ENCODE measurements around the gene NRCAM.

The NRCAM gene

DNA sequence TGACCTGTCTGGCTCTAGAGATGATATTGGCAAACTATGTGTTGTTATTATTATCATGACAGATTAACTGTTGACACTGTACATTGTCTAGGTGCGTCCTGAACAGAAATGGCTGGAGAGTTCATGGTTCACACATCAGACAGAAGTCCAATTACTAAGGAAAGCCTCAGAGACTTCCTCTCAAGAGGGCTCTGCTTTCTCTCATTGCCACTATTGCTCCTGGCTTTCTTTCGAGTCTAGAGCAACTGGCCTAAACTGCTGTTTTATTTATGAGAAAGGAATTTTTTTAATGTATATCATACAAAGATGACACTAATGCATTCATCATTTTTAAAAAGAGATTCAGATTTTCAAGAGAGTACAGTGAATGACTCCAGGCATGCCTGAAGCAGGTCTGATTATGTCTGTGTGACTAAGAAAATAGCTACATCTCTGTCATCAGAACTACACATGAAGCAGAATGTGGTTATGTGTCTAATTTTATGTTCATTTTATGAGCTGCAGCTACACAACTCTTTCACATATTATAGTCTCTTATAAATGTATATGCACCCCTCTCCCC, 30.4 kb downstream of the NRCAM start:
- DNase-seq = no peak

DNA sequence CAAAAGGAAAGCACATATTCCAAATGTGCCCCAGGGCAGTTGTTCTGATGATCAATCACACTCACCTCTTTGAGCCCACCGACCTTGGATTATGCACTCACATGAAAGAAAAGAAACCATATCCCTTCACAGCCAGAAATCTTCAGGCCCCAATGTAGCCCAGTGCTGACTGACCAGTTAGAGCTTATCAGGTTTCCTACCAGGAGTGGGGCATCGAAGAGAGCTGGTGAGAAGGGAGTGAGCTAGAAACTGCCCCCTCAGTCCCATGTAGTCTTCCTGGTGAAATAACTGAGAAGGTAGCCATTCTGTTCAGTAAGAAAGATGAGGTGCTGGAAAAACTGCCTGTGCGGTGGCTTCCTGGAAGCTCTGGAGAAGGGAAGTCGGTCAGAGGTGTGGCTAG, 32.2 kb downstream of the NRCAM start:
- no peak for DNase-seq

DNA sequence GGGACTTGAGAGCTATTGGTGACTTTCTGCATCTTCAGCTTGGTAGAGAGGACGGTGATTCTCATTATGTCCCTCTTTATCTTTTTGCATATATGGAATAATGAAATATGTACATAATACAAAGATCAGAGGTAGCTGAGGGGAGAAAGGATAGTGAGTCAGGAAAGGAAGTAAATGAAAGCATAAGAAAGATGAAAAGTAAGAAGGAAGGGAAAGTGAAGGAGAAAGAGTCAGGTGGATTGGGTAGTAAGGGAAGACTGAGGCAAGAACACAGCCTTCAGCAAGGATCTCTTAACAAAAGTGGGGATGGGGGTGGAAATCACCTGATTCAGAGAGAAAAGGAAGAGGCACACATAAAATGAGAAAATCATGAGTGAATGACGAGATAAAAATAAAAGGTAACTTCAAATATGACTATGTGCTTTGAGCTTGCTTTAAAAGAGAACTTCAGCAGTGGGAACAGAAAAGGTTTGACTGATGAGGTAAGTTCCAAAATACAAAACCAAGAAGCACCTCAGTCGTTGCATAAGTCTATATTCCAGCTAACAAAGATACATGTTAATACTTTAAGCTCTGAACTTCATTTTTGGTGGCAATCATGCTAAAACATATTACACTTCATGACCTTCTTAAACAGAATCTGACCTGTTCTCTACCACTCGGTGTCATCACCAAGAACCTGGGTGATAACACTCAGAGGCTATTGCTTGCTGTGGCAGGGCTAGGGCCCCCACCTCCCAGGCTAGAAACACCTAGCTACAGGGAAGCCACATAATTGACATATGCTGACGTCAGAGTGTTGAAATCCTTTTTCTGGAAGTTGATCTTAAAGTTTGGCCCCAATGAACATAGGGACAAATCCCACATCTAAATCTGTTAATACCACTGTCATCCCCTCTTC, 32.9 kb downstream of the NRCAM start:
- no peak for DNase-seq

DNA sequence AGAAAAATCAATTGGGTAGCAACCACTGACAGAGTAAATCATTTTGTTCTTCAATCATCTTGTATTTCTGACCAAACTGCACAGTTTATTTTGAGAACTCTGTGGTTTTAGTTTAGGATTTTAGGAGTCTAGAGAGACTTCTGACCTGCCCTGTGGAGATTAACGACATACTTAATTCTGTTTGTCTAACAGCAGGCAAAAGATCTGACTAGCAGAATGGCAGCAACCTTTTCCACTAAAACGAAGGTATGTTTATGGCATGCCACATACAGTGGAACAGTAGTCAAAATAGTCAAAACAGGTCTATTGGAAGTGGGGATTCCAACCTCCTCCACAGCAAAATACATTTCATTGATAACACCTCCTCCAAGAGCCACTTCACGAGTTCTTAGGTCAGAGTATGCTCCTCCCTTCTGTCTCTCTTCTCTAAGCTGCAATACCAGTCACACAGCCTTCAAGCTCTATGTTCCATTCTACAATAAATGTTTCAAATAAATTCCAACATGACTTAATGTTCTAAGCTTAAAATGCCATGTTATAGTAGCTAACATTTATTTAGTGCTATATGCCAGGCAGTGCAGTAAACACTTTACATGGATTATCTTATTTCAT, 34.4 kb downstream of the NRCAM start:
- no peak for DNase-seq

DNA sequence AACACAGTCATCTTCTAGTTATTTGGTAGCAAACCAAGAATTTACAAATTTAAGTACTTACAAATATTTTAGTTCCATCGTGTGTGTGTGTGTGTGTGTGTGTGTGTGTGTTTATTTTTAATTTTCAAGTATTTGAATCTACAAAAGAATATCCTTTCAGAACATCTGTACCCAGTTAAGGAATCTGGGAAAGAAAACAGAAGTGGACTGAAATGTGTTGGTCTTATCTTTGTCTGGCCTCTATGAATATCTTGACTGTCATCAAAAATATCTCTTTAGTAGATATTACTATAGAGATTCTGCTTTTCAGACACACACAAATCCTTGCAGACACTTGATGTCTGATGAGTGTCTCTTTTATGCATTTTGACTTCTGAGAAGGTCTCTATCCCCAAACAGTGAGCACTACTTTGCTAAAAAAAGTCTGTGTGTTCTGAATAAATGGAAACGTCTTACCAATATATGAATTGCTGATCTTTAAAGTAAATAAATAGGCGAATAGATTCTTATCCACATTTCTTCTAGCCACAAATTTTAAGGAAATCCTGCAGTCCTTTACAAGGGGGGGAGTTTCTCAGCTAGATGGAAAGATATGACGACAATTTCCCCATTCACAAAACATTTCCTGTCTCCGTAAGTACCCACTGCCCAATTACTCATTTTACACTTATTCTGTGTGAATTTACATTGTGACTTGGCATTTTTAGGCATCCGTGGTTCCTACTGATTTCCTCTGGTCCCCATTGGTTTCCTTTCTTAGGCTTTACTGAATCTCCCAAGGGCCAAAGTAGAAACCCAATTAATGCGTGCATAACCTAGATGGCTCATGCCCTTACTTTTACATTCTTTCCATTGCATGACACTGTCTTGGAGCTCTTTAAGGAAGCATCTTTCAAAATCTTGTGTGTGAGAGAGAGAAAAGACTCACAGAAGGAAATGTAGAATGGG, 36.0 kb downstream of the NRCAM start:
- no peak for DNase-seq

DNA sequence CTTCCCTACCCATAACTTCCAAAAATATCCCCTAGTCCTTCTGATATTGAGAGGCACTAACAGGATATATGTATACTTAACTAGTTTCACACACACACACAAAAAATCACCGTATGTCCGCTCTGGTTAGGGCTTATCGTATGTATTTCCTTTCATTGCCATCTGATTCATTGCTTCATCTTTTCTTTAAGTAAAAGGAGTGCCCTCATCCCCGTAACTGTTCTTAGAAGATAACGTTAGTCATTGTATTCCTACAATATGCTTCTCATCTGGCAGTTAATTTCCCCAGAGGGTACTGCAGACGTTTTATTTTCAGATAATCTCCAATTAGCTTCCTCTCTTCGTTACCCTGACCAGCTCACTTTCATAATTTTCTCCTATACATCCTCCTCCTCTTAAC, 37.3 kb downstream of the NRCAM start:
- no peak for DNase-seq

DNA sequence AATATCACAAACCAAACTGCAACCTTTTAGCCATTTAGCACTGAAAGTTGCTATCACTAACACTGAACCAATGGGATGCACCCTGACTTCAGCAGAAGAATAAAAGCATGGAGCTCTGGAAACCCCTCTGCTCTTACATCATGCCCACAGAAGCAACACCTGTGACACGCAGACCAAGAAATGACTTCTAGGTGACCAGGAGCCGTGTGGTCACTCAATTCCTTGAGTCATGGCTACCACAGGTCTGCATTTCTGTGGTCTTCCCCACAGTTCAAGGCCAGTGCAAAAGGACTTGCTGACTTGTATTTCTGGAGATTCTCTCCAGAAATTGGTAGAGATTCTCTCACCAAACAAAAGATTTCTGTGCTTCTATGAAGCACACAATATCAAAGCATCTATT, 38.3 kb downstream of the NRCAM start:
- DNase-seq = no peak

DNA sequence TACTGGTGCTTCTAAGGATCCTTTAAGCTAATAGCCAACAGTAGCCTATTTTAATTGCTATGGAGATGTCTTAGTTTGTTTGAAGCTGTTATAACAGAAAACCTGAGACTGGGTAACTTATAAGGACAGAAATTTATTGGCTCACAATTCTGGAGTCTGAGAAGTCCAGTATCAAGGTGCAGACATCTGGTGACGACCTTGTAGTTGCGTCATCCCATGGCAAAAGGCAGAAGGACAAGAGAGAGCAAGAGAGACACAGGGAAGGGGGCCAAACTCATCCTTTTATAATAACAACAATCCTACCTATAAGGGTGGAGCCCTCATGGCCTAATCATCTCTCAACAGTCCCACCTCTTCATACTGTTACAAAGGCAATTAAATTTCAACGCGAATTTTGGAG, 39.1 kb downstream of the NRCAM start:
- DNase-seq = no peak

DNA sequence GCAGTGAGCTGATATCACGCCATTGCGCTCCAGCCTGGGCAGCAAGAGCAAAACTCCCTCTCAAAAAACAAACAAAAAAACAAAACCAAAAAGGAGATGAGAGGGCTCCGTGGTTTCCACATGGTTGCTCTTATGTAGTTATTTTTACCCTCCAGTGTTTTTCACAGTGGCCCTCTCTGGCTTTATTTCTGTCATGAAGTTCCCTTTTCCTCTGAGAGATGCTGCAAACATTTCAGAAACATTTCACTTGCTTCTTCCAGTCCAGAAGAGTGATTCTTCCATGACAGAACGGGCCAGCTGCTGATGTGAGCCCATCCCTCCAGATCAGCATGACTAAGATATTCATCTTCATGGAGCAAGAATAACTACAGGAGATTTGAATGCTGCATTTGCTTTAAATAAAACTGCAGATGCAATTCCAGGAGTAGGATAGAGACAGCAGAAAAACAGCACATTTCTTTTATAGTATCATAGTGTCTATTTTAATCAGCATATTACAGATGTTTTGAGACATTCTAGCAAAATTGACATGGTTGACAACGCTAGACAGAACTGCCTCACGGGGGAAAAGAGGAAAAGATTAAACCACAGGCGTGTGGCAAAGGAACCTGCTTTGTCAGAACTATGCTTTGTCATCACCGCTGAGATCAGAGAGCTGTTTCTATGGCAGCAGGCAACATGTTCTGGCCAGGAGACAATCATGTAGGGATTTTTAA, 40.3 kb downstream of the NRCAM start:
- DNase-seq = peak in 13 of 56 donors; percentile 9 to 45 (median 27)

DNA sequence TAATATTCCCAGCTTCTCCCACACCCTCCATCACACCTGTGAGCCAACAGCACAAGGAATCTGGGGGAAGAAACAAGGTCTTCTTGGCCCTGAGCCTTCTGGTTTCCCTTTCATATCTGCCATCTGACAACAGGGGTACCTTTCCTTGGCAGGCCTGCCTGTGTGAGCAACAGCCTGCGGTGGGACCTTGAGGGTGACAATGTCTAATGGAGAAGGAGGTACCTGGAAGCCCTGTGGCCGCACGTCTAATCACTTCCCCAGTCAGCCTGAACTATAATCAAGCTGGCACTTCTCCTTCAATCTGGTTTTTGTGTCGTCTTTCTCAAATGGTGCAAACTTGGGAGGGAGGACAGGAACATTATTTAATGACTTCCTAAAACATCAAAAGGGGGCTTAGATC, 41.2 kb downstream of the NRCAM start:
- DNase-seq = no peak

DNA sequence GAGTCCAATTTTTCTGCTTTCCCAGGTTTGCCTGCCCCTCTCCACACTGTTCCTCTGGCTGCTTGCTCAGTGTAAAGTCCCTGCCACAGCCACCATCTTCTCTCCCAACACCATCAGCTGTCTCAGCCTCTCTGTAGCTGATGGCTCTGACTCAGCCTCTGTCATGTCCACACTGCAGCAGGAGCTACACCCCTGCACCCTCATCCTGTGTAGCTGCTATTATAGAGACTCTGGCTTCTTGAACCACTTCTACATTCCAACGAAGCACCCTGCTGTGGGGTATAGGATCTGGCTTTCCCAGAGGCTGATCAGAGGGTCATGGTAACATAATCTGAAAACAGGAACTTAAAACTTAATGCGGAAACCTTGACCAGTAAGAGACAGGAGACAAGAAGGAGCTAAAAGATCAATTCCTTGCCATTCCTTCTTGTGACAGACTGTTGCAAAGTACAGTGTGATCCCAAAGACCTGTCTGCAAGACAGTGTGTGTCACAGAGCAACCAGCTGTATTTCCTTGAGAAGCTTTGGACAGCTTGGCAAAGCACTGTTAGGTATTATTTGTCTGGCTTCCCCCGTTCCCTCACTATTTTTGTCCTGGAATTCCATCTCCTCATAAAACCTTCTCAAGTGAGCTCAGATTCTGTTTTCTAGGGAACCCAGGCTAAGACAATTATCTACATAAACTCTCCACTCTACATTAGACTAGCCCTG, 42.3 kb downstream of the NRCAM start:
- peak in 1 of 56 donors; percentile 10 for DNase-seq

DNA sequence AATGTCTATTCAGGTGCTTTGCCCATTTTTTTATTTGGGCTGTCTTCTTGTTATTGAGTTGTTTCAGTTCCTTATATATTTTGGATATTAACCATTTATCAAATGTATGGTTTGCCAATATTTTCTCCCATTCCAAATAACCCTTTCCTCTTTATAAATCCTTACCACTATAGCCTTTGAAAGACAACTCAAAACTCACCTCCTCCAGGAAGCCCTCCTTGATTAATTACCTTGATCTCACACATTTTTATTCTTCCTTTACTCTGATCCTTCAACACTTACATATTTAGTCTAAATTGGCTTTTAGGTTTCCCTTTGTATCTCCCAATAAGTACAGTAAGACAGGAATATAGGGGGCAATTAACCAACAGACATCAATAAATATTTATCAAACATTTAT, 42.9 kb downstream of the NRCAM start:
- no peak for DNase-seq

DNA sequence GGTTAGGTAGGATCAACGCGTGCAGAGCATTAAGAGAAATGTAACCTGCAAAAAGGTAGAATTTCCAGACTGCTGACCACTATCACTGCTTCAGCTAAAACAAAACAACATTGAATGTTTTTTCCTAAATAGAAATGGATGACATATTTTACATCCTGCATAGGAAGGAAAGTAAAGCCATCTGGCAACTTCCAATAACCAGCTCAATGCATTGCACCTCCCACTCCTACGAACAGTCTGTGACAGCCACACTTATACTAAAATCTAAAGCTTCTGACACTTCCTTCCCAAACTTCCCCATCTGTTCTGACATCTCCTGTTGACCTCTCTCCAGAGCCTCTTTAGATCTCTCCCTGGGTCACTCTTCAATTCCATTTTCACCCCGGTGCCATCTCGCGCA, 47.1 kb downstream of the NRCAM start:
- no peak for DNase-seq

DNA sequence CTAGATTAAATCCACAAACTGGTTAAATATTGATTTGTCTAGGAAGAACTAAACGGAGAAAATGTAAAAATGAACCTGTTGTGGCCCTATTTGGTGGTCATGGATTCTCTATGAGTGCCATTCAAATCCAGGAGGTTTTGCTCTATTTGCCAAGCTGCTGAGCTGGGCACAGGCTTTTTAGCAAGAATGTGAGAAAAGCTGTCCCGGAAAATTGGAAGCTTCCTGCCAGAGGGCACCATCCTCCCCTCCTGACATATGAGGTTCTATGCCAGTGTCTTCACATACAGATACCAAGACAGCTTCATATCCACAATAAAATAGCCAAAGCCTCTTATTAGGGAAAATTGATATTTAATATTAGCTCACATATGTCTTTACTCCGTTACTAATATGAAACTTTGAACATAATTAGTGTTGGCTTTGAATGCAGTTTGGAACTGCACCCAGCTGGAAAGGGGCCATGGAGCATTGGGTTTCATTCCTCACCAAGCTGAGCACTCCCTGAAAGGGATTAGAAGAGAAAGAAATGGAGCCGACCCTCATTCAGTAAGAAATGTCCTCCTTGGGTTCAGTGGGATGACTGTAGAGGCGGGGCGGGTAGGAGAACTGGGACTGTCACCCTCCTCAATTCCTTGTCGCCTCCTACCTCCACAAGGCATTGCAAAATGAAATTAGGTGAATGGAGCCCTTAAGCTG, 47.8 kb downstream of the NRCAM start:
- DNase-seq = peak in 10 of 56 donors; percentile 17 to 57 (median 23)

DNA sequence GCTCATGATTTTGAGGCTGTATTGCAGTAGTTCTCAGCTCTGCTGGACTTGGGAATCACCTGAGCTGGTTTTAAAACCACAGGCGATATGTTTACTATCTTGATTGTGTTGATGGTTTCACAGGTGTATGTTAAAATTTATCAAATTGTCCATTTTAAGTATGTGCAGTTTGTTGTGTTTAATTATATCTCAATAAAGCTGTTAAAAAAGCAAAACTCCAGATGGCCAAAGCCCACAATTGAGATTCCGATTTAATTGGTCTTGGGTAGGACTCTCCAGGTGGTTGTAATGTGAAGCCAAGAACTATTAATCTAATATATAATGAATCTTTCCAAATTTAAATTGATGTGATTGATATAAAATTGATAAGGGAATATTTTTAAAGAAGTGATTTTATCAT, 48.6 kb downstream of the NRCAM start:
- no peak for DNase-seq

DNA sequence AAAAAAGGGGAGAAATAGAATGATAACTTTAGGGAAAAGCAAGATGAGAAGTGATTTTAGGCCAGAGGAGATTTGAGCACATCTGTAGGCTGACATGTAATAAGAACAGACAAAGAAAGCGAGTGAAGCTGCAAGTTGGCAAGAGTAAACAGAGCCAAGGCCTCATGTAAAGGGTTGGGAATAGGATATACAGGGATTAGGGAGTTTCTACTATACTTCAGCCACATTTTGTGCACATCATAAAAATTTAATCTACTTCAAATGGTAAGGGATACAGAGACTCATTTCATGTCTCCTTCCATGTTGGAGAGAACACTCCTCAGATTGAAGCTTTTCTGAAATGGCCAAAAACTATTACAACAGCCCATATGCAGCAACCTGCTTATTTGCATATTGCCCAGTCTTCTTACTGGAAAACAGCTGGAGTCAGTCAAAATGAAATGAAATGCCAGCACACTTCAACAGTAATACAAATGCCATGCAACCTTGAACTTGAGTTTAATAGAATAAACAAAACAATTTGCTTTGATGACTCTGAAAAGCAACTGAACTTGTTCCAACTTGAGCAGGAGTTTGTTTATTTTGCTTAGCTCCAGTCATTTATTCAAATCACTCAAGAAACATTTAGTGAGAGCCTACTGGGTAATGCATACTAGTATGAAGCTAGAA, 49.9 kb downstream of the NRCAM start:
- no peak for DNase-seq

DNA sequence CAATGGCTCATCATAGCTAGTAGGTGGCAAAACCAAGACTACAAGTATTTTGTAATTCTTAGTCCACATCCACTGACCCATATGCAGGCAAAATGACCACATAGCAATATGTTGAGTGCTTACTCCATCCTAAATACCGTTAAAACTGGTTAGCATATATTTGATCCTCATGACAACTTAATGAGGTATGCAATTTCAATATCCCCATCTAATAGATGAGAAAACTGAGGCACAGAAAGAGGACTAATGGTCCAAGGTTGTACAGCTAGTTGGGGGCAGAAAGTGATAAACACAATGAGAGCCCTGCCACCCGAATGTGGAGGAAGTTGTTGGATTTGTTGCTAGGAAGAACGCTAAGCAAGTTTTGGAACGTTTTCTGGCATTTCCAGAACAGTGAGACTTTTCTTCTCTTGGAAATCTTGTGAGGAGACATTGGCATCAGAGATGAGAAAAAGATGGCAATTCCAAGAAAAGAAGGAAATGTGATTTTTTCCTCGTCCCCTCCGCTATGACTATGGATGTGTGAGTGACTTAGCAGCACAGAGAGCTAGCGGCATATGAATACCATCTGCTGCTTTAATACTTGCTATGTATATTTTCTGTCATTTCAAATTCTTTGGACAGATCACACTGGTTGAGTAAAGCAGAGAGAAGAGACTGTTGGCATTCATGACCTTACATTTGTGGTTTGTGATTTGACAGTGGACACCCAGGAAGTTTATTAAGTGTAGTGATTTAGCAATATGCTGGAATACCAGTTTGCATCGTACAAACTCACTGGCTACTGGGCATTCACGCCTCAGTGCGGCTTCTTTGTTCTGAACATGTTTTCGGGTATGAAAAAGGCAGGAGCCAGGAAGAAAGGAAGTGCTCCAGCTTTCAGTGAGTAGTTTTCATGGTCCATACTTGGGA, 51.5 kb downstream of the NRCAM start:
- DNase-seq = no peak

All from amygdala (tissue), 56 donors.